Ecto neural progenitor cell (in vitro differentiated cells): ENCODE results near the gene ACER2.
"Not testable (repeated sequence)": the region's sequence is repeated elsewhere in the genome, so short reads cannot be mapped to it uniquely, and the experiment has no call there.

Experiments
- DNase-seq: peaks from one replicate; pipeline ENCODE4 v3.0.0-alpha.2; 2018; ENCODE audit warnings: low spot score

Gene ACER2

GRCh38 chr9:19408693-19409400 is at the start of gene ACER2:
TSS of gene ACER2 (plus strand) at chr9:19409009. CDS start at chr9:19409085, 76 bp downstream.
- DNase-seq: peak; percentile 96

GRCh38 chr9:19369107-19369506 is 39.7 kb upstream of the ACER2 start:
- no peak for DNase-seq

- no peak for DNase-seq
Measured at GRCh38 chr9:19371942-19372341, 36.9 kb upstream of the ACER2 start.

GRCh38 chr9:19372567-19372966 is 36.2 kb upstream of the ACER2 start:
- DNase-seq: no peak

GRCh38 chr9:19373527-19373926 is 35.3 kb upstream of the ACER2 start:
- DNase-seq: no peak

- DNase-seq: no peak
Measured at GRCh38 chr9:19375538-19375937, 33.3 kb upstream of the ACER2 start.

GRCh38 chr9:19376931-19377330 is 31.9 kb upstream of the ACER2 start:
- no peak for DNase-seq

GRCh38 chr9:19378164-19378563 is 30.6 kb upstream of the ACER2 start:
- DNase-seq: no peak

GRCh38 chr9:19378647-19379046 is 30.2 kb upstream of the ACER2 start:
- DNase-seq: no peak

- DNase-seq: no peak
Measured at GRCh38 chr9:19379283-19379682, 29.5 kb upstream of the ACER2 start.

GRCh38 chr9:19379697-19380046 is 29.1 kb upstream of the ACER2 start:
- no peak for DNase-seq

GRCh38 chr9:19380826-19381075 is 28.1 kb upstream of the ACER2 start:
- DNase-seq: no peak

GRCh38 chr9:19381656-19382055 is 27.2 kb upstream of the ACER2 start:
- no peak for DNase-seq

- not testable (repeated sequence) for DNase-seq
Measured at GRCh38 chr9:19385212-19385611, 23.6 kb upstream of the ACER2 start.

GRCh38 chr9:19385786-19386501 is 22.9 kb upstream of the ACER2 start:
- no peak for DNase-seq

- no peak for DNase-seq
Measured at GRCh38 chr9:19386502-19387044, 22.2 kb upstream of the ACER2 start.

GRCh38 chr9:19387317-19387716 is 21.5 kb upstream of the ACER2 start:
- no peak for DNase-seq

GRCh38 chr9:19389539-19389938 is 19.3 kb upstream of the ACER2 start:
- not testable (repeated sequence) for DNase-seq

- no peak for DNase-seq
Measured at GRCh38 chr9:19397845-19398244, 11.0 kb upstream of the ACER2 start.

- not testable (repeated sequence) for DNase-seq
Measured at GRCh38 chr9:19403231-19403630, 5.6 kb upstream of the ACER2 start.

- no peak for DNase-seq
Measured at GRCh38 chr9:19404283-19405075, 4.3 kb upstream of the ACER2 start.

- DNase-seq: no peak
Measured at GRCh38 chr9:19405771-19406170, 3.0 kb upstream of the ACER2 start.

GRCh38 chr9:19408316-19408692 is 505 bp upstream of the ACER2 start:
- DNase-seq: no peak
